GM19035 (cell line): ENCODE data around the gene OR6J1.
"Not testable (repeated sequence)": the region's sequence is repeated elsewhere in the genome, so short reads cannot be mapped to it uniquely, and the experiment has no call there.

Experiments
- ATAC-seq: cut with Tn5 transposase; IDR thresholded peaks from one replicate; pipeline ENCODE4 v1.9.1; 2021; ENCODE audit not compliant: unreplicated experiment

The OR6J1 gene

GRCh38 chr14:22644305-22644635 is at the start of gene OR6J1:
Gene OR6J1, minus strand, starts transcription at chr14:22644352. Its CDS starts 9,541 bp downstream, at chr14:22634811.
- ATAC-seq = no peak

DNA sequence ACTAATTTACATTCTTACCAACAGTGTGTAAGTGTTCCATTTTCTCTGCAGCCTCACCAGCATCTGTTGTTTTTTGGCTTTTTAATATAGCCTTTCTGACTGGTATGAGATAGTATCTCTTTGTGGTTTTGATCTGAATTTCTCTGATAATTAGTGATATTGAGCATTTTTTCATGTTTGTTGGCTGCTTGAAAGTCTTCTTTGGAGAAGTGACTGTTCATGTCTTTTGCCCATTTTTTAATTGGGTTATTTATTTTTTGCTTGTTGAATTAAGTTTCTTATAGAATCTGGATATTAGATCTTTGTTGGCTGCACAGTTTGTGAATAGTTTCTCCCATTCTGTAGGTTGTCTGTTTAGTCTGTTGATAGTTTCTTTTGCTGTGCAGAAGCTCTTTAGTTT is 48.0 kb upstream of the OR6J1 start:
- no peak for ATAC-seq

DNA sequence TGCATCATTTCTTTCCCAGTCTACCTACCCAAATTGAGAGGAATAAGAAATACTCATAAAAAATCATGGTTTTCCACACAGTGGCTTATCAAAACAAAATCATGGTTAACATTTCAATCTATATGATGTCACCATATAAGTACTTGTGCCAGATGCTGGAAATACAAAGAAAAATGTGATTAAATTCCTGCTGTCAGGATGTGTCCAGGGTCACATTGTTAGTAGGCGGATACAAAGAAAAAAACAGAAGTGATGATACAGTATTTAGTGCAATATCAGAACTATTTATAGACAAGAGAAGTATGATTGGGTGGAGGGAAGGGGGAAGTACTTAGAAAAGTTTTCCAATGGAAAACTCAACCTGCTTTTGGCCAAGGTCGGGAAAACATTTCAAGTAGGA is 47.0 kb upstream of the OR6J1 start:
- ATAC-seq = no peak

- no peak for ATAC-seq
Observed at GRCh38 chr14:22689199-22689598, 45.0 kb upstream of the OR6J1 start.

DNA sequence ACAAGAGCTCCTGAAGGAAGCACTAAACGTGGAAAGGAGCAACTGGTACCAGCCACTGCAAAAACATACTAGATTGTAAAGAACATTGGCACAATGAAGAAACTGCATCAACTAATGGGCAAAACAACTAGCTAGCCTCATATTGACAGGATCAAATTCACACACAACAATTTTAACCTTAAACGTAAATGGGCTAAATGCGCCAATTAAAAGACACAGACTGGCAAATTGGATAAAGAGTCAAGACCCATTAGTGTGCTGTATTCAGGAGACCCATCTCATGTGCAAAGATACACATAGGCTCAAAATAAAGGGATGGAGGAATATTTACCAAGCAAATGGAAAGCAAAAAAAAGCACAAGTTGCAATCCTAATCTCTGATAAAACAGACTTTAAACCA is 43.8 kb upstream of the OR6J1 start:
- ATAC-seq = not testable (repeated sequence)

GRCh38 chr14:22686176-22686611 is 42.0 kb upstream of the OR6J1 start:
- ATAC-seq = not testable (repeated sequence)

DNA sequence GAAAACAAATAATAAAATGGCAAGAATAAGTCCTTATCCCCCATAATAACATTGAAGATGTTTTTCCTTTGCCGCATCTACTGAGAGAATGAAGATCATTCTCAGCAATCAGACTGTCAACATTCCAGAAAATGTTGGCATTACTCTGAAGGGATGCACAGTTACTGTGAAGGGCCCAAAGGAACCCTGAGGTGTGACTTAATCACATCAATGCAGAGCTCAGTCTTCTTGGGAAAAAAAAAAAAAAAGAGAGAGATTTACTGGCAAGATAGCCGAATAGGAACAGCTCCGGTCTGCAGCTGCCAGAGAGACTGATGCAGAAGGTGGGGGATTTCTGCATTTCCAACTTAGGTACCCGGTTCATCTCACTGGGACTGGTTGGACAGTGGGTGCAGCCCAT is 41.3 kb upstream of the OR6J1 start:
- no peak for ATAC-seq

DNA sequence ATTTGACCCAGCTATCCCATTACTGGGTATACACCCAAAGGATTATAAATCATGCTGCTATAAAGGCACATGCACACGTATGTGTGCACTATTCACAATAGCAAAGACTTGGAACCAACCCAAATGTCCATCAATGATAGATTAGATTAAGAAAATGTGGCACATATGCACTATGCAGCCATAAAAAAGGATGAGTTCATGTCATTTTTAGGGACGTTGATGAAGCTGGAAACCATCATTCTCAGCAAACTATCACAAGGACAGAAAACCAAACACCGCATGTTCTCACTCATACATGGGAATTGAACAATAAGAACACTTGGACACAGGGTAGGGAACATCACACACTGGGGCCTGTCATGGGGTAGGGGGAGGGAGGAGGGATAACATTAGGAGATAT is 39.3 kb upstream of the OR6J1 start:
- not testable (repeated sequence) for ATAC-seq

- ATAC-seq = no peak
Observed at GRCh38 chr14:22678221-22678620, 34.1 kb upstream of the OR6J1 start.

DNA sequence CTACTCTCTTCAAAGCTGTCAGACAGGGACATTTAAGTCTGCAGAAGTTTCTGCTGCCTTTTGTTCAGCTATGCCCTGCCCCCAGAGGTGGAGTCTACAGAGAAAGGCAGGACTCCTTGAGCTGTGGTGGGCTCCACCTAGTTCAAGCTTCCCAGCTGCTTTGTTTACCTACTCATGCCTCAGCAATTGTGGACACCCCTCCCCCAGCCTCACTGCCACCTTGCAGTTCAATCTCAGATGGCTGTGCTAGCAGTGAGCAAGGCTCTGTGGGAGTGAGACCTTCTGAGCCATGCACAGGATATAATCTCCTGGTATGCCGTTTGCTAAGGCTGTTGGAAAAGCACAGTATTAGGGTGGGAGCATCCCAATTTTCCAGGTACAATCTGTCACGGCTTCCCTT is 33.4 kb upstream of the OR6J1 start:
- ATAC-seq = not testable (repeated sequence)

- no peak for ATAC-seq
Observed at GRCh38 chr14:22671622-22672021, 27.5 kb upstream of the OR6J1 start.

DNA sequence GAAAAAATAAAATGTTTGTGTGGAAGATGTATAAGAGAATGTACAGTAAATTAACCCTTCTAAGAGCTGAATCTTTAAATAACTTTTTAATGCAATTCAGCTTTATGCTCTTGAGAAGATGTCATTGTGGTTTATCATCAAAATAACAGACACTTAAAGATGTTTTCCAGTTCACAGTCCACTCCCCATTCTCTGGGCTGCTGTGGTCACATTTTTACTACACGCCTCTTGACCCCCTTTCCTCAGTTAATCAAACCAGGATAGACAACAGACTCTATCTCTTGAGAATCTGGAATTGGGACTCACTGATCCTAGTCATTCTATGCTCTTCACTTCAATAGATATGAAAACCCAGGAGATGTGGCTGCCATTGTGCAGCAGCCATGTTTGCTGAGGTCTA is 24.7 kb upstream of the OR6J1 start:
- ATAC-seq = peak; percentile 13

GRCh38 chr14:22668417-22668816 is 24.3 kb upstream of the OR6J1 start:
- peak; percentile 60 for ATAC-seq

DNA sequence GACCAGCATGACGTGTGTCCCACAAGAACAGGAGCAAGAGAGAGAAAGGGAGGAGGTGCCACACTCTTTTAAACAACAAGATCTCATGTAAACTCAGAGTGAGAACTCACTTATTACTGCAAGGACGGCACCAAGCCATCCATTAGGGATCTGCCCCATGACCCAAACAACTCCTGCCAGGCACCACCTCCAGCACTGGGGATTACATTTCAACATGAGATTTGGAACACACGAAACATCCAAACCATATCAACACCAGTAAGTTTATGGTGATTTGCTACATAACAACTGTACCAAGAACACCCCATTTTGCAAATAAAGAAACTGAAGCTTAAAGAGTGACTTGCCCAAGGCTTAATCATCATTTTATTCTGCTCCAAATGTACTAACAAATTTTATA is 23.7 kb upstream of the OR6J1 start:
- no peak for ATAC-seq

GRCh38 chr14:22666203-22666893 is 22.2 kb upstream of the OR6J1 start:
- ATAC-seq = no peak

DNA sequence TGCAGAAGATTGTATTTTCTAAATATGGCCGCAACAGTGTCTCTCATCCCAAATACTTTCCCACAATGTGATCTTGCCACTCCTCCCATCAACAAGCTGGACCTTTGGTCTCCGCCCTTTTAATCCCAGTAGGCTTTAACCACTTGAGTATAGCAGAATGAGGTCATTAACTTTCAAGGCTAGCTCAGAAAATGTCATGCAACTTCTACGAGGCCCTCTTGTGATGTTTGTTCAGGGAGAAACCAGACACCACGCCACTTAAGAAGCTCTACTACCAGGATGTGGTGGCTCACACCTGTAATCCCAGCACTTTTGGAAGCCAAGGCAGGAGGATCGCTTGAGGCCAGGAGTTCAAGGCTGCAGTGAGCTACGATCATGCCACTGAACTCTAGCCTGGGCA is 20.1 kb upstream of the OR6J1 start:
- no peak for ATAC-seq

- ATAC-seq = no peak
Observed at GRCh38 chr14:22660654-22661053, 16.5 kb upstream of the OR6J1 start.

- ATAC-seq = no peak
Observed at GRCh38 chr14:22658946-22659345, 14.8 kb upstream of the OR6J1 start.

DNA sequence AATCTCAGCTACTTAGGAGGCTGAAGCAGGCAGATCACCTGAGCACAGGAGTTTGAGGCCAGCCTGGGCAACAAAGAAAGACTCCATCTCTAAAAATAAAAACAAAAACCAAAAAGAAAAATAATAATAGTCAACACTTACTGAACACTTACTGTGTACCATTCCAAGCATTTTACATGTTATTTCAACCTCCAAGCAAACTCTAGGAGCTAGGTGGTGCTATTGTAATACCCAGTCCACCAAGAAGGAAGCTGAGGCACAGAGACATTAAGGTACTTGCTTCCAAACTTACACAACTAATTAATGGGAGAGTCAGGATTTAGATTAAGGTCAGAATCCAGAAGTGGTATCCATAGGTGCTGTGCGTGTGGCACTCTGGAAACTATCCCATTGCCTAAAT is 13.7 kb upstream of the OR6J1 start:
- ATAC-seq = no peak

- ATAC-seq = no peak
Observed at GRCh38 chr14:22656945-22657731, 13.0 kb upstream of the OR6J1 start.

GRCh38 chr14:22656226-22656625 is 12.1 kb upstream of the OR6J1 start:
- no peak for ATAC-seq

DNA sequence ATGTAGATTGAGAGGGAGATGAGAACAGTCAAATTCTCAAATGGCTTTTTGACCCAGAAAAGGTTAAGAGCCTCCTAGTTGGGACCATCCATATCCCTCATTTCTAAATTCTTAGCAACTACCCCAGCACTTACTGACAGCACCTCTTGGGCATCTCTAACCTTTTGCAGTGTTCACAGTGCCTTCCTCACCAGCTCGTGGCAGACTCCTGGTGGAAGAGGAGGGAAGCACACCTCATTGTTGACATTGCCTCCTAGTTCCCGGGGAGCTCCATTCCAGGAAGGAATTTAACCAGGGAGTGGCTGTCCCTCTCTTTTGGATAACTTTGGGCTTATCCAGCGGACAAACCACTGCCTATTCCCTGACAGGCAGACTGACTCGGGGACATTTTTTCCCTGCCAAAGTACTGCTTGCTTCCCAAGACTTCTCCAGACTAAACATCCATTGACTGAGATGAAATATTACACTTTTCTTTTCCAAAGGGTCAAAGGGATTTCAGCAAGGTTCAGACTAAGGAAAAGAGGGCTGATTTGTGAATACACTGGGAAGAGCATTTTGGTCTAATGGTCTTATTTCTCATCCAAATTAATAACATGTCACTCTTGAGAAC is 9.0 kb upstream of the OR6J1 start:
- ATAC-seq = no peak
